Activated CD4-positive, alpha-beta T cell treated with anti-CD3 and anti-CD28 coated beads, Interleukin-2, amount 50 U/mL, for 4 hours (primary cell): Measurements from ENCODE around the gene GALNT9.
"Not testable (repeated sequence)": the region's sequence is repeated elsewhere in the genome, so short reads cannot be mapped to it uniquely, and the experiment has no call there.

Experiments
- DNase-seq, 2 experiments: peaks; one replicate each; pipeline ENCODE4 v3.0.0-alpha.2; 2020

Gene GALNT9

GRCh38 chr12:132248453-132249167 lies 80.8 kb downstream of the GALNT9 start:
- no peak for DNase-seq

- DNase-seq, result no peak
Observed at GRCh38 chr12:132247718-132248452, 81.5 kb downstream of the GALNT9 start.

- no peak for DNase-seq
Observed at GRCh38 chr12:132246997-132247717, 82.2 kb downstream of the GALNT9 start.

- DNase-seq, result no peak
Observed at GRCh38 chr12:132245521-132246101, 83.8 kb downstream of the GALNT9 start.

- DNase-seq, result no peak
Observed at GRCh38 chr12:132244724-132245295, 84.6 kb downstream of the GALNT9 start.

GRCh38 chr12:132243596-132244310 lies 85.6 kb downstream of the GALNT9 start:
- no peak for DNase-seq

- DNase-seq, result not testable (repeated sequence)
Observed at GRCh38 chr12:132243171-132243570, 86.2 kb downstream of the GALNT9 start.

- not testable (repeated sequence) for DNase-seq
Observed at GRCh38 chr12:132240669-132241007, 88.8 kb downstream of the GALNT9 start.

- no peak for DNase-seq
Observed at GRCh38 chr12:132239796-132240668, 89.4 kb downstream of the GALNT9 start.

GRCh38 chr12:132239392-132239791 lies 90.0 kb downstream of the GALNT9 start:
- DNase-seq, result no peak

- DNase-seq, result no peak
Observed at GRCh38 chr12:132238884-132239283, 90.5 kb downstream of the GALNT9 start.

- no peak for DNase-seq
Observed at GRCh38 chr12:132238488-132238854, 90.9 kb downstream of the GALNT9 start.

GRCh38 chr12:132237772-132238487 lies 91.5 kb downstream of the GALNT9 start:
- DNase-seq, result no peak

GRCh38 chr12:132236930-132237771 lies 92.2 kb downstream of the GALNT9 start:
- no peak for DNase-seq

- no peak for DNase-seq
Observed at GRCh38 chr12:132236129-132236929, 93.1 kb downstream of the GALNT9 start.

- no peak for DNase-seq
Observed at GRCh38 chr12:132235116-132235820, 94.1 kb downstream of the GALNT9 start.

GRCh38 chr12:132230381-132230780 lies 99.0 kb downstream of the GALNT9 start:
- no peak for DNase-seq

GRCh38 chr12:132229926-132230325 lies 99.5 kb downstream of the GALNT9 start:
- DNase-seq, result no peak
